GM12878 (cell line): Measurements from ENCODE around the gene KIF1C. TPM values are rescaled to one million over a fixed set of nuclear protein-coding genes. Genes with fewer than 3 reads are reported as not detected.

Experiments
- ATAC-seq: fragments of 200-7000 bp; cut with Tn5 transposase; 3 replicates; pipeline ENCODE4 v1.9.1; 2020; ENCODE audit warnings: mild to moderate bottlenecking, moderate library complexity
- BruUV-seq: library from RNA; stranded (reverse); fragments of 400-500 nt; replicated peaks from 2 replicates; lab custom pipeline; 2021; lab: Mats Ljungman, UMichigan
- CTCF ChIA-PET: fragments of 300-600 bp; sonication (Branson Sonifier 250); formaldehyde crosslinking; extraction: SDS; loops from one replicate; lab custom pipeline; 2021; ENCODE audit warnings: inconsistent platforms; lab: Yijun Ruan, JAX
- POLR2A ChIA-PET: fragments of 350-600 bp; formaldehyde crosslinking; extraction: SDS; loops from one replicate; lab custom pipeline; 2021; ENCODE audit warnings: inconsistent platforms; lab: Charles Lee
- RAD21 ChIA-PET: fragments of 300-600 bp; sonication (Branson Sonifier 250); formaldehyde crosslinking; loops from one replicate; lab custom pipeline; 2023; ENCODE audit warnings: antibody characterized with exemption; ENCODE audit not compliant: unreplicated experiment; lab: Charles Lee
- SMC1A ChIA-PET: fragments of 300-600 bp; sonication (Branson Sonifier 250); formaldehyde crosslinking; loops from one replicate; lab custom pipeline; 2023; ENCODE audit not compliant: unreplicated experiment, uncharacterized antibody; lab: Charles Lee
- DNase-seq: peaks from one replicate; pipeline ENCODE4 v3.0.0-alpha.2; 2011; ENCODE audit warnings: low read depth, low spot score
- FAIRE-seq: peaks from 3 replicates; lab custom pipeline; 2011; peaks lifted over from hg19 to GRCh38; lab: Jason Lieb, UNC
- H2AFZ ChIP-seq: 2 replicates; pipeline ENCODE4 v1.6.0; 2011; ENCODE audit warnings: low read depth, low read length, control low read depth; ENCODE audit not compliant: control insufficient read depth
- H3K27ac ChIP-seq: 2 replicates; pipeline ENCODE4 v1.5.1; 2011; ENCODE audit warnings: control low read depth; ENCODE audit not compliant: control insufficient read depth, insufficient read depth
- H3K27me3 ChIP-seq, 2 experiments: replicated peaks in 1 of 2; 2 replicates each; pipeline versions ENCODE4 v1.6.0 to v1.6.1; 2011; ENCODE audit warnings: low read length in 1 of 2; ENCODE audit not compliant: control insufficient read depth in 2 of 2, insufficient read depth in 2 of 2
- H3K36me3 ChIP-seq, 2 experiments: 2 replicates each; pipeline ENCODE4 v1.5.1; 2011; ENCODE audit warnings: low read length in 1 of 2; ENCODE audit not compliant: control insufficient read depth in 2 of 2, insufficient read depth in 2 of 2
- H3K4me1 ChIP-seq: 2 replicates; pipeline ENCODE4 v1.6.1; 2011; ENCODE audit warnings: mild to moderate bottlenecking, low read length, moderate library complexity, mixed read lengths; ENCODE audit not compliant: control insufficient read depth, insufficient read depth
- H3K4me2 ChIP-seq: 2 replicates; pipeline ENCODE4 v1.6.0; 2011; ENCODE audit warnings: control low read depth; ENCODE audit not compliant: control insufficient read depth, insufficient read depth
- H3K4me3 ChIP-seq: fragments of 200-600 bp; sonication (generic); 2 replicates; pipeline ENCODE4 v1.5.1; 2016
- H3K79me2 ChIP-seq: 2 replicates; pipeline ENCODE4 v1.6.0; 2011; ENCODE audit warnings: low read length; ENCODE audit not compliant: control insufficient read depth, insufficient read depth
- H3K9ac ChIP-seq: 2 replicates; pipeline ENCODE4 v1.8.0; 2011; ENCODE audit warnings: low read length, control low read depth, mixed read lengths; ENCODE audit not compliant: control insufficient read depth, insufficient read depth
- H3K9me3 ChIP-seq: replicated peaks from 3 replicates; pipeline ENCODE4 v1.5.1; 2011; ENCODE audit warnings: mild to moderate bottlenecking, low read length; ENCODE audit not compliant: control insufficient read depth, insufficient read depth
- H4K20me1 ChIP-seq: 2 replicates; pipeline ENCODE4 v1.6.0; 2011; ENCODE audit not compliant: control insufficient read depth, insufficient read depth
- BRCA1 ChIP-seq: IDR thresholded peaks from 2 replicates; pipeline ENCODE4 v1.6.1; 2011; ENCODE audit warnings: low read depth, low read length, improper control_type of control experiment
- CEBPB ChIP-seq, 2 experiments: fragments of 150-350 bp in 1 of 2; IDR thresholded peaks; 2 replicates each; pipeline ENCODE4 v1.6.1; 2012 to 2014; ENCODE audit warnings: low read depth in 2 of 2, low read length in 2 of 2, borderline replicate concordance in 1 of 2, inconsistent platforms in 1 of 2
- CREB1 ChIP-seq: IDR thresholded peaks from 2 replicates; pipeline ENCODE4 v1.6.1; 2012; ENCODE audit warnings: low read depth, mild to moderate bottlenecking, inconsistent platforms
- EZH2 ChIP-seq: IDR thresholded peaks from 2 replicates; pipeline ENCODE4 v1.6.1; 2012; ENCODE audit warnings: low read depth, mild to moderate bottlenecking, control low read depth, inconsistent platforms, low read length, borderline replicate concordance; ENCODE audit not compliant: control insufficient read depth
- HDAC2 ChIP-seq: fragments of 200-600 bp; sonication (generic); IDR thresholded peaks from 2 replicates; pipeline ENCODE4 v1.6.1; 2017
- STAT3 ChIP-seq: IDR thresholded peaks from 2 replicates; pipeline ENCODE4 v1.6.1; 2011; ENCODE audit warnings: low read depth, low read length, improper control_type of control experiment
- TCF12 ChIP-seq: IDR thresholded peaks from 2 replicates; pipeline ENCODE4 v1.6.1; 2011; ENCODE audit warnings: low read depth, mild to moderate bottlenecking, low read length
- WRNIP1 ChIP-seq: IDR thresholded peaks from 2 replicates; pipeline ENCODE4 v1.6.1; 2011; ENCODE audit warnings: low read depth, low read length, improper control_type of control experiment, borderline replicate concordance
- ZZZ3 ChIP-seq: IDR thresholded peaks from 2 replicates; pipeline ENCODE4 v1.6.1; 2011; ENCODE audit warnings: low read depth; ENCODE audit not compliant: control insufficient read depth, insufficient read length
- WGBS: methylation state at CpG from one replicate; pipeline ENCODE4 v1.1.6; 2016; ENCODE audit warnings: low lambda C conversion rate; ENCODE audit not compliant: insufficient replicate concordance, insufficient coverage; ENCODE audit errors: missing lambda C conversion rate; 5-methylcytosine and 5-hydroxymethylcytosine counted together
- in situ Hi-C: fragments of 300-500 bp; cut with MboI; formaldehyde crosslinking; loops from 9 replicates; pipeline ENCODE4 v1.14.3; 2018; ENCODE audit warnings: mixed read lengths
- intact Hi-C: fragments of 100-400 bp; cut with micrococcal nuclease; formaldehyde crosslinking; loops from one replicate; pipeline ENCODE4 v1.14.2; 2022; ENCODE audit not compliant: unreplicated experiment
- polyA plus RNA-seq, 11 experiments: library from polyadenylated mRNA; depleted of rRNA in 4 of 11; unstranded in 6 of 11; stranded (reverse) in 5 of 11; fragments of >200 nt; fragmentation: Nextera tagmentation in 4 of 11; fragmentation: Illumina TruSeq in 1 of 11; extraction: Ambion mirVana in 4 of 11; extraction: Trizol in 1 of 11; gene quantifications; 1 replicate in 1 of 11; 2 replicates in 10 of 11; pipeline versions ENCODE4 v1.2.1 to v1.2.3, GENCODE V29; 2011 to 2016; ENCODE audit warnings: inconsistent platforms in 2 of 11, missing spikeins in 2 of 11, low read depth in 1 of 11
- total RNA-seq, 4 experiments: library from RNA; depleted of rRNA in 3 of 4; stranded (reverse); fragments of >200 nt in 3 of 4; fragmentation: Illumina TruSeq in 1 of 4; extraction: Trizol in 1 of 4; gene quantifications; 2 replicates each; pipeline versions ENCODE4 v1.2.1 to v1.2.3, GENCODE V29; 2013 to 2021
- TF ChIP-seq, protein P1 (sequence below): IDR thresholded peaks from 2 replicates; pipeline ENCODE4 v1.6.1; 2012; ENCODE audit warnings: low read depth, low read length, improper control_type of control experiment
- TF ChIP-seq, protein P2 (sequence below): IDR thresholded peaks from 2 replicates; pipeline ENCODE4 v1.6.1; 2012; ENCODE audit warnings: improper control_type of control experiment, low read depth, low read length; ENCODE audit not compliant: insufficient replicate concordance
- TF ChIP-seq, protein P3 (sequence below): fragments of 450-650 bp; IDR thresholded peaks from 2 replicates; pipeline ENCODE4 v1.6.1; 2017; ENCODE audit warnings: mild to moderate bottlenecking, moderate library complexity

The KIF1C gene
- total and polyA plus RNA-seq, 10 of the 15 experiments (the other 5 are each of a cell fraction or from before 2014, with no cell fraction given), result 1.4 to 65.9 (median 21.1) TPM

DNA sequence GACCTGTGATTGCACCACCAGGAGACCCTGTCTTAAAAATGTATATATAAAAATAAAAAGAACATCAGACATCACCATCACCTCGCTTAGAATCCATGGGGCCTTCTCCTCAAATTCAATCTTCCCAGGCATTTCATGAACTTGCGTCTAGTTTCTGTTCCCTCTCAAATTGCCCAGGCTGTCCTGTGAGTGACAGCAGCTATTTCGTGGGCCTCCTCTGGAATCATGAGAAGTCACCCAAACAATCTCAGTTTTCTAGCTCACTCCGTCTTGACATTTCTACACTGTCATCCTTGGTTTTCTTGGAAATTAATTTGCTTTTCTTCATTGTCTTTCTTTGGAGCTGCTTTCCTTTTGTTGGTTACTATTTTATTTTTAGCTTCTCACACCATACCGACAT is 30.2 kb downstream of the KIF1C start:
- BruUV-seq, result no TSS peak
- SMC1A ChIA-PET, result interaction anchor here (0.8 to 1.4 kb wide), 5 partner anchors 11 to 39 kb away, joined by 3 to 4 read pairs (median 4); no protein-coding TSS in a partner anchor
- CTCF ChIA-PET, result interaction anchor here (1.1 to 1.8 kb wide), 4 partner anchors 34 to 119 kb away, joined by 3 to 8 read pairs (median 6); no protein-coding TSS in a partner anchor
- WGBS, result 59% methylated on average over 5 of the region's 5 CpGs
- no peaks in the 10 kb centered on the region for H3K9me3 ChIP-seq
- no peak overlapping the region for H3K9ac ChIP-seq
- no peaks in the 10 kb centered on the region for H3K27me3 ChIP-seq
- TF ChIP-seq TCF12 (no peak), ZZZ3 (no peak), CEBPB (IDR thresholded peaks at IDR 0.05; ENCODE audit: borderline replicate concordance in 1 of 2, low read depth in 2 of 2, low read length in 2 of 2) (no peak), HDAC2 (no peak), WRNIP1 (no peak), STAT3 (no peak), EZH2 (no peak), BRCA1 (no peak), CREB1 (no peak)
- TF ChIP-seq, protein P1, sequence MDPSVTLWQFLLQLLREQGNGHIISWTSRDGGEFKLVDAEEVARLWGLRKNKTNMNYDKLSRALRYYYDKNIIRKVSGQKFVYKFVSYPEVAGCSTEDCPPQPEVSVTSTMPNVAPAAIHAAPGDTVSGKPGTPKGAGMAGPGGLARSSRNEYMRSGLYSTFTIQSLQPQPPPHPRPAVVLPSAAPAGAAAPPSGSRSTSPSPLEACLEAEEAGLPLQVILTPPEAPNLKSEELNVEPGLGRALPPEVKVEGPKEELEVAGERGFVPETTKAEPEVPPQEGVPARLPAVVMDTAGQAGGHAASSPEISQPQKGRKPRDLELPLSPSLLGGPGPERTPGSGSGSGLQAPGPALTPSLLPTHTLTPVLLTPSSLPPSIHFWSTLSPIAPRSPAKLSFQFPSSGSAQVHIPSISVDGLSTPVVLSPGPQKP, result no peak
- TF ChIP-seq, protein P2, sequence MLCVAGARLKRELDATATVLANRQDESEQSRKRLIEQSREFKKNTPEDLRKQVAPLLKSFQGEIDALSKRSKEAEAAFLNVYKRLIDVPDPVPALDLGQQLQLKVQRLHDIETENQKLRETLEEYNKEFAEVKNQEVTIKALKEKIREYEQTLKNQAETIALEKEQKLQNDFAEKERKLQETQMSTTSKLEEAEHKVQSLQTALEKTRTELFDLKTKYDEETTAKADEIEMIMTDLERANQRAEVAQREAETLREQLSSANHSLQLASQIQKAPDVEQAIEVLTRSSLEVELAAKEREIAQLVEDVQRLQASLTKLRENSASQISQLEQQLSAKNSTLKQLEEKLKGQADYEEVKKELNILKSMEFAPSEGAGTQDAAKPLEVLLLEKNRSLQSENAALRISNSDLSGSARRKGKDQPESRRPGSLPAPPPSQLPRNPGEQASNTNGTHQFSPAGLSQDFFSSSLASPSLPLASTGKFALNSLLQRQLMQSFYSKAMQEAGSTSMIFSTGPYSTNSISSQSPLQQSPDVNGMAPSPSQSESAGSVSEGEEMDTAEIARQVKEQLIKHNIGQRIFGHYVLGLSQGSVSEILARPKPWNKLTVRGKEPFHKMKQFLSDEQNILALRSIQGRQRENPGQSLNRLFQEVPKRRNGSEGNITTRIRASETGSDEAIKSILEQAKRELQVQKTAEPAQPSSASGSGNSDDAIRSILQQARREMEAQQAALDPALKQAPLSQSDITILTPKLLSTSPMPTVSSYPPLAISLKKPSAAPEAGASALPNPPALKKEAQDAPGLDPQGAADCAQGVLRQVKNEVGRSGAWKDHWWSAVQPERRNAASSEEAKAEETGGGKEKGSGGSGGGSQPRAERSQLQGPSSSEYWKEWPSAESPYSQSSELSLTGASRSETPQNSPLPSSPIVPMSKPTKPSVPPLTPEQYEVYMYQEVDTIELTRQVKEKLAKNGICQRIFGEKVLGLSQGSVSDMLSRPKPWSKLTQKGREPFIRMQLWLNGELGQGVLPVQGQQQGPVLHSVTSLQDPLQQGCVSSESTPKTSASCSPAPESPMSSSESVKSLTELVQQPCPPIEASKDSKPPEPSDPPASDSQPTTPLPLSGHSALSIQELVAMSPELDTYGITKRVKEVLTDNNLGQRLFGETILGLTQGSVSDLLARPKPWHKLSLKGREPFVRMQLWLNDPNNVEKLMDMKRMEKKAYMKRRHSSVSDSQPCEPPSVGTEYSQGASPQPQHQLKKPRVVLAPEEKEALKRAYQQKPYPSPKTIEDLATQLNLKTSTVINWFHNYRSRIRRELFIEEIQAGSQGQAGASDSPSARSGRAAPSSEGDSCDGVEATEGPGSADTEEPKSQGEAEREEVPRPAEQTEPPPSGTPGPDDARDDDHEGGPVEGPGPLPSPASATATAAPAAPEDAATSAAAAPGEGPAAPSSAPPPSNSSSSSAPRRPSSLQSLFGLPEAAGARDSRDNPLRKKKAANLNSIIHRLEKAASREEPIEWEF, result no peak
- TF ChIP-seq, protein P3, sequence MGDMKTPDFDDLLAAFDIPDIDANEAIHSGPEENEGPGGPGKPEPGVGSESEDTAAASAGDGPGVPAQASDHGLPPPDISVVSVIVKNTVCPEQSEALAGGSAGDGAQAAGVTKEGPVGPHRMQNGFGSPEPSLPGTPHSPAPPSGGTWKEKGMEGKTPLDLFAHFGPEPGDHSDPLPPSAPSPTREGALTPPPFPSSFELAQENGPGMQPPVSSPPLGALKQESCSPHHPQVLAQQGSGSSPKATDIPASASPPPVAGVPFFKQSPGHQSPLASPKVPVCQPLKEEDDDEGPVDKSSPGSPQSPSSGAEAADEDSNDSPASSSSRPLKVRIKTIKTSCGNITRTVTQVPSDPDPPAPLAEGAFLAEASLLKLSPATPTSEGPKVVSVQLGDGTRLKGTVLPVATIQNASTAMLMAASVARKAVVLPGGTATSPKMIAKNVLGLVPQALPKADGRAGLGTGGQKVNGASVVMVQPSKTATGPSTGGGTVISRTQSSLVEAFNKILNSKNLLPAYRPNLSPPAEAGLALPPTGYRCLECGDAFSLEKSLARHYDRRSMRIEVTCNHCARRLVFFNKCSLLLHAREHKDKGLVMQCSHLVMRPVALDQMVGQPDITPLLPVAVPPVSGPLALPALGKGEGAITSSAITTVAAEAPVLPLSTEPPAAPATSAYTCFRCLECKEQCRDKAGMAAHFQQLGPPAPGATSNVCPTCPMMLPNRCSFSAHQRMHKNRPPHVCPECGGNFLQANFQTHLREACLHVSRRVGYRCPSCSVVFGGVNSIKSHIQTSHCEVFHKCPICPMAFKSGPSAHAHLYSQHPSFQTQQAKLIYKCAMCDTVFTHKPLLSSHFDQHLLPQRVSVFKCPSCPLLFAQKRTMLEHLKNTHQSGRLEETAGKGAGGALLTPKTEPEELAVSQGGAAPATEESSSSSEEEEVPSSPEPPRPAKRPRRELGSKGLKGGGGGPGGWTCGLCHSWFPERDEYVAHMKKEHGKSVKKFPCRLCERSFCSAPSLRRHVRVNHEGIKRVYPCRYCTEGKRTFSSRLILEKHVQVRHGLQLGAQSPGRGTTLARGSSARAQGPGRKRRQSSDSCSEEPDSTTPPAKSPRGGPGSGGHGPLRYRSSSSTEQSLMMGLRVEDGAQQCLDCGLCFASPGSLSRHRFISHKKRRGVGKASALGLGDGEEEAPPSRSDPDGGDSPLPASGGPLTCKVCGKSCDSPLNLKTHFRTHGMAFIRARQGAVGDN, result no peak
- no peak overlapping the region for H3K4me2 ChIP-seq
- H2AFZ ChIP-seq, result no peak overlapping the region
- ATAC-seq (no peak), FAIRE-seq (no peak), DNase-seq (no peak)
- H3K79me2 ChIP-seq, result no peaks in the 10 kb centered on the region
- no peak overlapping the region for H3K27ac ChIP-seq
- in situ Hi-C loops (no loop called here), intact Hi-C loops (no loop called here)
- peaks cover 14% of the 10 kb centered on the region for H3K4me1 ChIP-seq
- no peak overlapping the region for H3K4me3 ChIP-seq
- H4K20me1 ChIP-seq, result no peaks in the 10 kb centered on the region
- POLR2A ChIA-PET, result interaction anchor here (0.6 to 2.6 kb wide), 5 partner anchors 11 to 79 kb away, joined by 3 to 17 read pairs (median 3); partner anchors contain the start of gene PFN1
- RAD21 ChIA-PET, result interaction anchor here (1.1 to 2.0 kb wide), 2 partner anchors 34 to 50 kb away, joined by 3 to 6 read pairs; no protein-coding TSS in a partner anchor
- H3K36me3 ChIP-seq, result peaks cover 0 to 6% of the 10 kb centered on the region in 2 experiments; a peak in 2 of 4 replicates
